GM03348 (cell line): Measurements from ENCODE around the gene AZGP1.
"Not testable (repeated sequence)": the region's sequence is repeated elsewhere in the genome, so short reads cannot be mapped to it uniquely, and the experiment has no call there.

Experiments
- DNase-seq: peaks from one replicate; pipeline ENCODE4 v3.0.0; 2012; ENCODE audit warnings: low spot score

AZGP1 gene

GRCh38 chr7:99997545-99998137, 21.8 kb upstream of the AZGP1 start:
- peak; percentile 57 for DNase-seq

- no peak for DNase-seq
Observed at GRCh38 chr7:99996755-99997544, 21.1 kb upstream of the AZGP1 start.

- no peak for DNase-seq
Observed at GRCh38 chr7:99994819-99995218, 19.0 kb upstream of the AZGP1 start.

- no peak for DNase-seq
Observed at GRCh38 chr7:99992330-99993038, 16.7 kb upstream of the AZGP1 start.

GRCh38 chr7:99991543-99991942, 15.7 kb upstream of the AZGP1 start:
- DNase-seq: not testable (repeated sequence)

- no peak for DNase-seq
Observed at GRCh38 chr7:99990460-99990852, 14.6 kb upstream of the AZGP1 start.

- DNase-seq: no peak
Observed at GRCh38 chr7:99987846-99988245, 12.0 kb upstream of the AZGP1 start.

GRCh38 chr7:99987306-99987705, 11.5 kb upstream of the AZGP1 start:
- DNase-seq: not testable (repeated sequence)

- DNase-seq: no peak
Observed at GRCh38 chr7:99984593-99984992, 8.8 kb upstream of the AZGP1 start.

- not testable (repeated sequence) for DNase-seq
Observed at GRCh38 chr7:99981066-99981465, 5.2 kb upstream of the AZGP1 start.

- DNase-seq: not testable (repeated sequence)
Observed at GRCh38 chr7:99980448-99980872, 4.6 kb upstream of the AZGP1 start.

GRCh38 chr7:99979814-99980225, 4.0 kb upstream of the AZGP1 start:
- DNase-seq: not testable (repeated sequence)

- DNase-seq: no peak
Observed at GRCh38 chr7:99976626-99977025, 795 bp upstream of the AZGP1 start.

- DNase-seq: no peak
Observed at GRCh38 chr7:99974681-99975080, 1.1 kb downstream of the AZGP1 start.

GRCh38 chr7:99973817-99974216, 2.0 kb downstream of the AZGP1 start:
- not testable (repeated sequence) for DNase-seq

- DNase-seq: no peak
Observed at GRCh38 chr7:99971242-99971641, 4.6 kb downstream of the AZGP1 start.

GRCh38 chr7:99969813-99970212, 6.0 kb downstream of the AZGP1 start:
- not testable (repeated sequence) for DNase-seq

GRCh38 chr7:99969298-99969697, 6.5 kb downstream of the AZGP1 start:
- no peak for DNase-seq

- DNase-seq: no peak
Observed at GRCh38 chr7:99958564-99959227, 17.1 kb downstream of the AZGP1 start.

- DNase-seq: no peak
Observed at GRCh38 chr7:99955247-99955646, 20.6 kb downstream of the AZGP1 start.

GRCh38 chr7:99954643-99955042, 21.2 kb downstream of the AZGP1 start:
- not testable (repeated sequence) for DNase-seq

GRCh38 chr7:99953649-99954048, 22.2 kb downstream of the AZGP1 start:
- DNase-seq: peak; percentile 45
